Testis (tissue), 2 donors: ENCODE results near the gene ACAD11.

Source experiments
- POLR2A ChIP-seq: fragments of 450-650 bp; IDR thresholded peaks from one replicate; pipeline ENCODE4 v1.6.1; 2017; ENCODE audit warnings: antibody characterized with exemption, mild to moderate bottlenecking, moderate library complexity
- TF ChIP-seq, protein P1 (sequence below), 3 experiments: fragments of 450-650 bp in 2 of 3; fragments of 200-600 bp in 1 of 3; sonication (generic) in 1 of 3; IDR thresholded peaks; one replicate each; pipeline ENCODE4 v1.5.1; 2016 to 2019; ENCODE audit warnings: antibody characterized with exemption in 3 of 3, mild to moderate bottlenecking in 2 of 3, moderate library complexity in 1 of 3

DNA sequence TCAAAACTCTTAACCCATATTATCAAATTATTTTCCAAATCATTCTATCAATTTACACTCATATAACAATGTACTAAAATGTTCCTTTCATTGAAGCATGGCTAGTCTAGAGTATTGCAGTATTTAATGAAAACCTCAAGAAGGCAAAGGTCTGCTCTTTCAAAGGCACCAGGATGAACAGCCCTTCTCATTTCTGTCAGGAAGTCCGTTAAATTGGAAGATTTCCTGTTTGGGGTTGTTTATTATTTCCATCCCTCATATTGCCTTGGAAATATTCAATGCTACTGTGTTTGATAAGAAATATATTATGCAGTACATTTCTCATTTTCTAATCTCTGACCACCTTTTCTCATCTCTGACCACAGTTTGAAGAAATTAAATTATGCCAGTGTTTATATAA, 37.5 kb downstream of the ACAD11 start:
- TF ChIP-seq, protein P1, sequence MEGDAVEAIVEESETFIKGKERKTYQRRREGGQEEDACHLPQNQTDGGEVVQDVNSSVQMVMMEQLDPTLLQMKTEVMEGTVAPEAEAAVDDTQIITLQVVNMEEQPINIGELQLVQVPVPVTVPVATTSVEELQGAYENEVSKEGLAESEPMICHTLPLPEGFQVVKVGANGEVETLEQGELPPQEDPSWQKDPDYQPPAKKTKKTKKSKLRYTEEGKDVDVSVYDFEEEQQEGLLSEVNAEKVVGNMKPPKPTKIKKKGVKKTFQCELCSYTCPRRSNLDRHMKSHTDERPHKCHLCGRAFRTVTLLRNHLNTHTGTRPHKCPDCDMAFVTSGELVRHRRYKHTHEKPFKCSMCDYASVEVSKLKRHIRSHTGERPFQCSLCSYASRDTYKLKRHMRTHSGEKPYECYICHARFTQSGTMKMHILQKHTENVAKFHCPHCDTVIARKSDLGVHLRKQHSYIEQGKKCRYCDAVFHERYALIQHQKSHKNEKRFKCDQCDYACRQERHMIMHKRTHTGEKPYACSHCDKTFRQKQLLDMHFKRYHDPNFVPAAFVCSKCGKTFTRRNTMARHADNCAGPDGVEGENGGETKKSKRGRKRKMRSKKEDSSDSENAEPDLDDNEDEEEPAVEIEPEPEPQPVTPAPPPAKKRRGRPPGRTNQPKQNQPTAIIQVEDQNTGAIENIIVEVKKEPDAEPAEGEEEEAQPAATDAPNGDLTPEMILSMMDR (IDR thresholded peaks at IDR 0.05): no peak
- no peak for TF ChIP-seq POLR2A
